ENCODE results near the gene USP3. TPM values are rescaled to one million over a fixed set of nuclear protein-coding genes. Genes with fewer than 3 reads are reported as not detected.
A peak's percentile ranks its signal among the peaks of the same experiment; 100 is the strongest.
"Not testable (repeated sequence)": the region's sequence is repeated elsewhere in the genome, so short reads cannot be mapped to it uniquely, and the experiment has no call there.

USP3 gene
- total RNA-seq, 1 donor from 2014 or later, result 39.7 TPM

DNA sequence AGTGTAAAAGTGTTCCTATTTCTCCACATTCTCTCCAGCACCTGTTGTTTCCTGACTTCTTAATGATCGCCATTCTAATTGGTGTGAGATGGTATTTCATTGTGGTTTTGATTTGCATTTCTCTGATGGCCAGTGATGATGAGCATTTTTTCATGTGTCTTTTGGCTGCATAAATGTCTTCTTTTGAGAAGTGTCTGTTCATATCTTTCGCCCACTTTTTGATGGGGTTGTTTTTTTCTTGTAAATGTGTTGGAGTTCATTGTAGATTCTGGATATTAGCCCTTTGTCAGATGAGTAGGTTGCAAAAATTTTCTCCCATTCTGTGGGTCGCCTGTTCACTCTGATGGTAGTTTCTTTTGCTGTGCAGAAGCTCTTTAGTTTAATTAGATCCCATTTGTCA is 113.2 kb downstream of the USP3 start:
- not testable (repeated sequence) for DNase-seq

DNA sequence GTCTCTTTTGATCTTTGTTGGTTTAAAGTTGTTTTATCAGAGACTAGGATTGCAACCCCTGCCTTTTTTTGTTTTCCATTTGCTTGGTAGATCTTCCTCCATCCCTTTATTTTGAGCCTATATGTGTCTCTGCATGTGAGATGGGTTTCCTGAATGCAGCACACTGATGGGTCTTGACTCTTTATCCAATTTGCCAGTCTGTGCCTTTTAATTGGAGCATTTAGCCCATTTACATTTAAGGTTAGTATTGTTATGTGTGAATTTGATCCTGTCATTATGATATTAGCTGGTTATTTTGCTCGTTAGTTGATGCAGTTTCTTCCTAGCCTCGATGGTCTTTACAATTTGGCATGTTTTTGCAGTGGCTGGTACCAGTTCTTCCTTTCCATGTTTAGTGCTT is 116.4 kb downstream of the USP3 start:
- DNase-seq, result not testable (repeated sequence)

DNA sequence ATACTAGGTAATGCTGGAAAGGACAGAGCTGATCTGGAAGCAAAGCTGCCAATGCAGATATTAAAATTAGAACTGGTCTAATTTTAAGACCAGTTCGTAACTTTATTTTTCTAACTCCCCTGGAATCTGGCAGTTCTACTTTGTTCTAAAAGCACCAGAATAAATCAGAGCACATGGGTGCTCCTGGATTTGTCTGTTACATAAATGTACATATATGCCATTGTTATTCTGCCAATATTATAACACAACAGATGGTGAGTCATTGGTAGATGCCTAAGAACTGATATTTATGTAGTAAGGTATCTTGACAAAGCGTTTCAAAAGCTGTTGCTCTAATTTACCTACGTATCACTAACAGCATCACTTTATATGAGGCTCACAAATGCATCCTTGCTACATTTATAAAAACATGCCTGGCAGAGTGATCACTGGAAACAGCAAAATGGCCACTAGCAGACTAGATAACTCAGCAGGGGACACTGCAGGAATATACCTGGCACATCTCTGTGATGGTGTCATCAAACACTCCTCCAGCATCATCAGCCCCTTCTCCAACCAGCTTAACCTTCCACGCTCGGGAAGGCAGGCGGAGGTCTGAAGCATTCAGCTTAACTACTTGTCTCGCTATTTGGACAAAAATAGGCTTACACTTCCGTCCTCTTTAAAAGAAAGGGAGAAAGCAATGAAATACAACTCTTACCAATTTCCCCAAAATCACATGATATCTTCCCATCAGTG is 119.0 kb downstream of the USP3 start:
- DNase-seq, result no peak

DNA sequence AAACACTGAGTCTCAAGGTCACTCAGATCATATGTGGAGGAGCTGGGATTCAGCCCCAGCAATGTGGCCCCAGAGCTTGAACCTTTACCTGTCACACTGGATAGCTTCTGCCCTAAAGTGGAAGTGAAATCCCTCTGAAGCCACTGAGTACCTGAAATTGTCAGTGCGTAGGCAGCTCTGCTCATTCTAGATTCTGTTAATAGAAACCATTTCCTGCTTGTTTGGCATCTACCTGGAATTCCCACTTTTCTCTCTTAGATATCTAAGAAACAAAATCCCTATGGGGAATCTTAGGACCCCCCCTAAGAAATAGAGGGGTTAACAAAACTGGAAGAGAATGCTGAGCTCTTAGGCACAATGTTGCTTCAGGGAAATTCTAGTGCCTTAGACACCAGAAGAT is 122.6 kb downstream of the USP3 start:
- no peak for DNase-seq

DNA sequence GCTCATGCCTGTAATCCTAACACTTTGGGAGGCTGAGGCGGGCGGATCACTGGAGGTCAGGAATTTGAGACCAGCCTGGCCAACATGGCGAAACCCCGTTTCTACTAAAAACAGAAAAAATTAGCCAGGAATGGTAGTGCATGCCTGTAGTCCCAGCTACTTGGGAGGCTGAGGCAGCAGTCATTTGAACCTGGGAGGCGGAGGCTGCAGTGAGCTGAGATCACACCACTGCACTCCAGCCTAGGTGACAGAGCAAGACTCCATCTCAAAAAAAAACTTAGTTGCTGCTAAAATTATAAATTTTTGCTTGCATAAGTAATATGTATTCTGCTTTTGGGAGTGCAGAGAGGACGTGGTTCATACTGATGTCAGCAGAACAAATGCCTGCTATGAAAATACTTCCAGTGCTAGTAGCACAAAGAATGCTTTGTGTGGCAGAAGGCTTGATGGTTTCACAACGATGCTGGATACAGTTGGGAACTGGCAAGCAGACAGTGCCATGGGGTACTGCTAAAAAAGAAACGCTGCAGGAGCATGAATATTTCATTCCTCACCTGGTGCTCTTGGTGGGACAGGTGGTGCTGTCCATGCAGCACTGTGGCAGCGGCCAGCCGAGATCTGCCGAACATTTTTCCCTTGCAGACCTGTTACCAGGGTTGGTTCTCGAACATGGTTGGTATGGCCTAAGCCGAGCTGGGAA is 123.9 kb downstream of the USP3 start:
- DNase-seq, result no peak

DNA sequence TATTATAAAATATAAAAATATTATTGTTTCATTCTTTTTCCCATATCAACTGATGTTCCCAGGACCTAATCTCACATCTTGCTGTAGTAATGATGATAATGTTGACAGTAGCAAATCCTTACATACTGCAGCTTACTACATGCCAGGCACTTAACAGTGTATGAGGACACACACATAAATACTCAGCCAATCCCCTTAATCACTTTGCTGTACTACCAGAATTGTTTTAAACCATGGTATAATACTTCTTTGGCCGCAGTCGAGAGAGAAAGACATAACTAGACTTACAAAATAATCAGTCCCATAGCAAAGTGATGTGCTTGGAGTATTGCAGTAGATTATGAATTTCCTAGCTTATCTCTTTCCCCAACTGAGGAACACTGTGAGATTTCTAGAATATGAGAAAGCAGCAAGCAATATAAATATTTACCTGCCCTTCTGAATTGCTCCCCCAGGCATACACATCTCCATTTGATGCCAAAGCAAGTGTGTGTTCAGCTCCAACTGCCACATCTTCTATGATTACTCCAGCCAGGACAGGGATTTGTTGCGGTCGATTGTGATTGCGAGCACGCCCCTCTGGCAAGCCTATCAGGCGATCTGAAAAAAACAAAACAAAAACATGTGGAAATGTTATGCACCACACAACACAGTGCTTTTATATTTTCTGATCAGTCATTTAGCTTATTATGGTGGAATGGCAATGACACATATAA is 125.8 kb downstream of the USP3 start:
- no peak for DNase-seq

DNA sequence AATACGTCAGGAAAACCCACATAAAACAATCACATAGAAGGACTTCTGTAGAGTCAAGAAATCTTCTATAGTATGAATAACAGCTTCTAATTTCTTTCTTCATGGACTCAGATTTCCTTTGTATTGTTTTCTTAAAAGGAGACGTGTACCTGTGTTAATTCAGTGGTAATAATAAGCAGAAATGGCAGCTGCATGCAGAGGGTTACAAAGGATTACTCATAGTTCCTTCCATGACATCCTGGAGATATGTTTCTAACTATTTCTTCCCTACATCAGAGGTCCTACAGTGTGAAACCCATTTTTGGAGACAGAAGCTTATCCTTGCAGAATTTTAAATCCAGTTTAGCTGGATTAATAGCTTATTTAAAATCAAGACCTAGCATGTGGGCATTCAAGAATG is 128.9 kb downstream of the USP3 start:
- peak; percentile 62 for DNase-seq

DNA sequence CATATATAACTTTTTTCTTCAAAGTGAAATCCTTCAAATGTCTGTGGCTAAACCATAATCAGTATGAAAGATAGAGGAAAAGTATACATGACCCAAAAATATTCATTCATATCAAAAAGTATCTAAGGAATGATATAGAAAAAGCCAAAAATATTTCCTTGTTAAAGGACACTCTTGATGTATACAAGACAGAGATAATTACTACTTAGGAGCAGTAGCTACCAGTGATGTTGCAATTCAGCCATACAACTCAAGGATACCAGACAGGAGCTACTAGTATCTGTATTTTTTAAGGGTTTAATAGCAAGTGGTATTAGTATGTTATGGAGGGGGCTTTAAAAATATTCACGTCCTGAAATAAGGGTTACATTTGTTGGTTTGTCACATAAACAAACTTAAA is 129.8 kb downstream of the USP3 start:
- no peak for DNase-seq

DNA sequence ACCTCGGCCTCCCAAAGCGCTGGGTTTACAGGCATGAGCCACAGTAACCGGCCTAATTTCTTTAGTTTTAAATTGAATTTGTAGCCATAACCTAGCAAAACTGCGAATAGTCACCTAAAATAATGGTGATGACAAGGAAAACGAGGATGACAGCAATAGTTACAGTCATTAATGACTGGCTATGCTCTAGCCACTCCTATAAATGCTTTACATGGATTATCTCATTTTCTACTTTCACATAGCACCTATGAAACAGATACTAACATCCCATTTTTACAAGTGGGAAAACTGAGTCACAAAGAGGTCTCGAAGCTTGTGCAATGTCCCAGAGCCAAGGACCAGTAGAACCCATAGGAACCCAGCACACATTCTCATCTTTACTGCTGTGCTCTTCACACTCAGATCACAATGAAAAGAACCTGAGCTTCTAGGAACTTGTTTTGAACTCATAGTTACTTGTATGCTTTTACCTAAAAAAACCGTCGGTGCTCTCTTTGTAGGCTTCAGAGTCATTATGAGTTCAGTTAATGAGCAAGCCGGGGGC is 132.2 kb downstream of the USP3 start:
- DNase-seq, result no peak

DNA sequence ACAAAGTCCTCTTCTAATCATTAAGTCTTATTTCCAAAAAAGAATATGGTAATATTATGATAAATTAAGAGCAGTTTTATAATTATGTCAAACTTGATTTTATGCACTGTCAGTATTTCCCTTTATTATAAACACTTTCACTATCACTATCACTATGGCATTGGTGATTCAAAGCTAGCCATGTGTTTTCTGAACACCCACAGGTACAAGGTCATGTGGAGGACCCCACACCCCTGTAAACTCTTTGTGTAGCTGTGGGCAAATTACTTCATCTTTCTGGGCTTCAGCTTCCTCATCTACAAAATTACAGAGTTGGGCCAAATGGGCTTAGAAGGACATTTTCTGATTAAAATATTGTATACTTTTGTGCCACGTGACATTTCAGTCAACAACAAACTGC is 134.4 kb downstream of the USP3 start:
- DNase-seq, result no peak

DNA sequence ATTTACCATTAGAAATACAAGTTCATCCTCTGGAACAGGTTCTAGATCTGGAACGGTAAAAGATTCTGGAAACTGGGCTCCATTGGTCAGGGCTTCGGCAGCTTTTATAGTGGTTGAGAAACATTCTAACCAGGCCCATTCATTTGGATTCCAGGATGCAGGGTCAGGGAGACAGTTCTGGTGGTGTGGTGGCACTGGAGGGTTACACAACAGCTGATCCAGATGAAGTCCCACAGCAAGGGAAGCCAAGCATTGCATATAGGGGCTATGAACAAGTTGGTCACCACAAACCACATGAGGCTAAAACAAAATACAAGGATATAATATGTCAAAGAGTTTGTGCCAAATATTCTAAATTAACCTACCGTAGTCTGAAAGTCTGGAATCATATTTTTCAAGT is 135.8 kb downstream of the USP3 start:
- no peak for DNase-seq

Other genes starting within 250 kb of the USP3 start
- gene APH1B, start 227.0 kb upstream of the USP3 start, total RNA-seq, result 24.2 and 28.2 TPM in 2 replicates
- gene CA12, start 122.7 kb upstream of the USP3 start, total RNA-seq, result 0.68 and 0.79 TPM in 2 replicates
- 0.09 TPM in 1 of 2 replicates, not detected in the other for gene FBXL22, start 92.8 kb downstream of the USP3 start, total RNA-seq

All from dermis blood vessel endothelial cell (primary cell).